Gastroesophageal sphincter (tissue), 4 donors: ENCODE data around the gene NAT9. TPM values are rescaled to one million over a fixed set of nuclear protein-coding genes. Genes with fewer than 3 reads are reported as not detected.

Experiments used
- ATAC-seq: fragments of 150-250 bp; one replicate; pipeline ENCODE4 v1.9.1; 2016; ENCODE audit warnings: mild to moderate bottlenecking, moderate library complexity
- H3K27ac ChIP-seq, 4 donors: fragments of 200-600 bp; sonication (generic) in 3 of 4; 1 replicate in 3 of 4; 2 replicates in 1 of 4; pipeline ENCODE4 v1.5.1; 2016 to 2019
- H3K27me3 ChIP-seq: fragments of 200-600 bp; sonication (generic); one replicate; pipeline ENCODE4 v1.5.1; 2019
- H3K36me3 ChIP-seq, 2 donors: fragments of 200-600 bp; sonication (generic); one replicate each; pipeline ENCODE4 v1.5.1; 2019; ENCODE audit warnings: control low read depth in 1 of 2
- H3K4me1 ChIP-seq, 3 donors: fragments of 200-600 bp; sonication (generic); 1 replicate in 2 of 3; 2 replicates in 1 of 3; pipeline ENCODE4 v1.5.1; 2016 to 2019; ENCODE audit warnings: control low read depth in 2 of 3
- H3K4me3 ChIP-seq, 2 donors: fragments of 200-600 bp; sonication (generic); one replicate each; pipeline ENCODE4 v1.5.1; 2019; ENCODE audit warnings: mild to moderate bottlenecking in 1 of 2, moderate library complexity in 1 of 2
- H3K9me3 ChIP-seq, 3 donors: fragments of 200-600 bp; sonication (generic); one replicate each; pipeline ENCODE4 v1.5.1; 2017 to 2019; ENCODE audit warnings: control low read depth in 2 of 3
- EP300 ChIP-seq: sonication (generic); formaldehyde crosslinking; IDR thresholded peaks from one replicate; pipeline ENCODE4 v1.6.1; 2017; ENCODE audit warnings: antibody characterized with exemption, mild to moderate bottlenecking
- POLR2A ChIP-seq, 2 donors: fragments of 450-650 bp; IDR thresholded peaks; one replicate each; pipeline ENCODE4 v1.6.1; 2017; ENCODE audit warnings: antibody characterized with exemption in 2 of 2, mild to moderate bottlenecking in 2 of 2, moderate library complexity in 1 of 2
- POLR2AphosphoS5 ChIP-seq: sonication (generic); formaldehyde crosslinking; IDR thresholded peaks from one replicate; pipeline ENCODE4 v1.6.1; 2017; ENCODE audit warnings: antibody characterized with exemption
- WGBS, 2 donors: methylation state at CpG; one replicate each; pipeline ENCODE4 v1.1.5; 2018; ENCODE audit warnings: low coverage in 1 of 2; 5-methylcytosine and 5-hydroxymethylcytosine counted together
- total RNA-seq, 4 donors: library from RNA; depleted of rRNA; stranded (reverse); fragments of >200 nt; gene quantifications; one replicate each; pipeline ENCODE4 v1.1.0, GENCODE V29; 2016
- TF ChIP-seq, protein P1 (sequence below), 4 experiments: fragments of 200-600 bp in 2 of 4; fragments of 450-650 bp in 2 of 4; sonication (generic) in 1 of 4; IDR thresholded peaks; one replicate each; pipeline ENCODE4 v1.5.1; 2017 to 2019; ENCODE audit warnings: antibody characterized with exemption in 4 of 4, mild to moderate bottlenecking in 2 of 4, moderate library complexity in 2 of 4

Gene NAT9
- total RNA-seq, 4 donors from 2014 or later, result 21.7 to 34.7 (median 26.3) TPM

DNA sequence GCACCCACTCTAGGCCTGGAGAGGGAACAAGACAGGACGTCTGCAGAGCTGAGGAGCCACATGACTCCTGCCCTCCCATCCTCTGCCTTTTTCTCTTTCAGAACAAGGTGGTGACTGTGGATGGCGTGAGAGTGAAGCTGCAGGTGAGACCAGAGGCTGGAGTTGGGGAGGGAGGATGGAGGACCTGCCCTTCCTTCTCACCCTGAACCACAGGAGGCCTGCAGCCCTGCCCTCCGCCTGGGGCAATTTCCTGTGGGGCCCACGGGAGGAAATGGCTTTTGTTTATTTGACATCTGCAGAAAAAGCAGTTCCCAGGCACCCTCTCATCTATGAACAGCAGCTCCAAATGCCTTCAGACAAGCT is 34.0 kb downstream of the NAT9 start:
- TF ChIP-seq, protein P1, sequence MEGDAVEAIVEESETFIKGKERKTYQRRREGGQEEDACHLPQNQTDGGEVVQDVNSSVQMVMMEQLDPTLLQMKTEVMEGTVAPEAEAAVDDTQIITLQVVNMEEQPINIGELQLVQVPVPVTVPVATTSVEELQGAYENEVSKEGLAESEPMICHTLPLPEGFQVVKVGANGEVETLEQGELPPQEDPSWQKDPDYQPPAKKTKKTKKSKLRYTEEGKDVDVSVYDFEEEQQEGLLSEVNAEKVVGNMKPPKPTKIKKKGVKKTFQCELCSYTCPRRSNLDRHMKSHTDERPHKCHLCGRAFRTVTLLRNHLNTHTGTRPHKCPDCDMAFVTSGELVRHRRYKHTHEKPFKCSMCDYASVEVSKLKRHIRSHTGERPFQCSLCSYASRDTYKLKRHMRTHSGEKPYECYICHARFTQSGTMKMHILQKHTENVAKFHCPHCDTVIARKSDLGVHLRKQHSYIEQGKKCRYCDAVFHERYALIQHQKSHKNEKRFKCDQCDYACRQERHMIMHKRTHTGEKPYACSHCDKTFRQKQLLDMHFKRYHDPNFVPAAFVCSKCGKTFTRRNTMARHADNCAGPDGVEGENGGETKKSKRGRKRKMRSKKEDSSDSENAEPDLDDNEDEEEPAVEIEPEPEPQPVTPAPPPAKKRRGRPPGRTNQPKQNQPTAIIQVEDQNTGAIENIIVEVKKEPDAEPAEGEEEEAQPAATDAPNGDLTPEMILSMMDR (IDR thresholded peaks at IDR 0.05), result no peak
- no peak for ATAC-seq
- Histone ChIP-seq H3K9me3 (no peaks in the 10 kb centered on the region), H3K36me3 (no peaks in the 10 kb centered on the region), H3K27ac (no peak overlapping the region), H3K4me3 (no peak overlapping the region), H3K4me1 (peaks cover 0 to 45% (median 5%) of the 10 kb centered on the region in 3 donors), H3K27me3 (peaks cover 76% of the 10 kb centered on the region)
- 48% methylated on average over 2 of the region's 4 CpGs; no CpG with 5 or more reads in 1 of the 2 donors for WGBS, 2 donors

DNA sequence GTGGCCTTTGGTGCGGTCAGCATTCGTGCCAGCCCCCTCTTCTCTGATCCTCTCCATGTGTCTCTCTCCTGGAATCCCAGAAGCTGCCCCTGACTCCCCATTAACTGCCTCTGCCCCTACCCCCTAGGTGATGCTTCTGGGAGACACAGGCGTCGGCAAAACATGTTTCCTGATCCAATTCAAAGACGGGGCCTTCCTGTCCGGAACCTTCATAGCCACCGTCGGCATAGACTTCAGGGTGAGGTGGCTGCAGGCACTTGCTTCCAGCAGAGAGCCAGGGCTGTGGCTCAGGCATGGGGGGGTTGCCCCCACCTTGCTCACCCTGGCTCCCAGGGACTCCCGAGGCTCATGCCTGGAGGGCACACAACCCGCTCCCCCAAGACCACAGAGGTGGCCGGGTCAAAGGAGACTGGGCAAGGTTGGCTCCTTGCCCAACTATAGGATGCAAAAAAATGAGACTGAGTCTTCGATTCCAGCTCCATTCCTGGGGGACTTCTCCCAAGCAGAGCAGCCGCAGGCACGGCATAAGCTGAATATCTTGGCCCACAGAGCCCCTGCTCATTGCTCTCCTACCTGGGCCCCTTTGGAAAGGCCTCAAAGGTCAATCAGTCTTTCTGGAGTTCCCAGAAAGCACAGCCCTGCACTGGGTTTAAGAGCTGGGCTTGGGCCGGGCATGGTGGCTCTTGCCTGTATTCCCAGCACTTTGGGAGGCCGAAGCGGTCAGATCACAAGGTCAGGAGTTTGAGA is 35.3 kb downstream of the NAT9 start:
- H3K9me3 ChIP-seq, result no peaks in the 10 kb centered on the region
- H3K27me3 ChIP-seq, result peaks cover 78% of the 10 kb centered on the region
- 60 to 68% methylated on average over 2 to 5 of the region's 17 CpGs for WGBS, 2 donors
- no peak overlapping the region for H3K4me3 ChIP-seq
- no peak for TF ChIP-seq POLR2AphosphoS5
- TF ChIP-seq, protein P1 (IDR thresholded peaks at IDR 0.05), result no peak
- no peak for TF ChIP-seq POLR2A (IDR thresholded peaks at IDR 0.05)
- no peak for TF ChIP-seq EP300
- ATAC-seq, result no peak
- H3K4me1 ChIP-seq, result peaks cover 0 to 44% (median 8%) of the 10 kb centered on the region in 3 donors
- H3K27ac ChIP-seq, result no peak overlapping the region
- no peaks in the 10 kb centered on the region for H3K36me3 ChIP-seq

DNA sequence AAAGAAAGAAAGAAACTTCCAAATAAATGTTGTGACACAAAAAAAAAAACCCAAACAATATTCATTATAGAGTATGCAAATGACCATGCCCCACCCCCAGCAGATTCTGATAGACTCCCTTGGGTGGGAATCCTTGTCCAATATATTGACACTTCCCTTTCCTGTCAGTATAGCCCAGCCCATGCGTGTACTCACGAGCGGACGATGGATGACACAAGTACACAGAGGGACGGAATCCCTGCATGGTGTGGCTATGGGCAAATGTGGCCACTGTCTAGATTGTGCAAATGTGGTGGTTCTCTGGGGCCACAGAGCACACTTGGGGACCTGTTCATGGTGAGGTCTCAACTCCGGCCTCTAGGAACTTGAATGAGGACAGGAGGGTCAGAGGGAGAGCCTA is 36.0 kb downstream of the NAT9 start:
- peaks cover 0 to 40% (median 8%) of the 10 kb centered on the region in 3 donors for H3K4me1 ChIP-seq
- H3K9me3 ChIP-seq, result no peaks in the 10 kb centered on the region
- H3K27me3 ChIP-seq, result peaks cover 84% of the 10 kb centered on the region
- WGBS, 2 donors, result 71 to 87% methylated on average over 5 to 6 of the region's 6 CpGs
- no peak for ATAC-seq
- no peak overlapping the region for H3K27ac ChIP-seq
- H3K36me3 ChIP-seq, result no peaks in the 10 kb centered on the region
- TF ChIP-seq POLR2AphosphoS5 (no peak), EP300 (no peak), POLR2A (IDR thresholded peaks at IDR 0.05) (no peak)
- TF ChIP-seq, protein P1 (IDR thresholded peaks at IDR 0.05), result no peak
- H3K4me3 ChIP-seq, result no peak overlapping the region

DNA sequence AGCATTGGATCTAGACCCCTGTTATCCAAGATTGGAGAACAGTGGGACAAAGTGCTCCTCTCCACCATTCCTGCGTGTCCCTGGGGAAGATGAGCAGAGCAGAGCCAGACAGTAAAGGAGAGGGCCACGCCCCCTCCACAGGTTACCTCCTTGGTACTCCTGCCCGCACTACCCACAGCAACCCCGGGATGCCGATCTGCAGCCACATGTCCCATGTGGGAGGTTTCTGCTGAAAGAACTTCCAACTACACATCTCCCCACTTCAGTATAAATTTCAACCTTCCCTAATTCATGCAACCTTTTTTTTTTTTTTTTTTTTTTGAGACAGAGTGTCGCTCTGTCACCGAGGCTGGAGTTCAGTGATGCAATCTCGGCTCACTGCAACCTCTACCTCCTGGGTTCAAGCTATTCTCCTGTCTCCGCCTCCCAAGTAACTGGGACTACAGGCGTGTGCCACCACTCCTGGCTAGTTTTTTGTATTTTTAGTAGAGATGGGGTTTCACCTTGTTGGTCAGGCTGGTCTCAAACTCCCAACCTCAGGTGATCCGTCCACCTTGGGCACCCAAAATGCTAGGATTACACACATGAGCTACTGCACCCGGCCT is 36.8 kb downstream of the NAT9 start:
- no peak overlapping the region for H3K27ac ChIP-seq
- H3K9me3 ChIP-seq, result no peaks in the 10 kb centered on the region
- WGBS, 2 donors, result 78 to 93% methylated on average over 5 to 12 of the region's 12 CpGs
- no peaks in the 10 kb centered on the region for H3K36me3 ChIP-seq
- no peak overlapping the region for H3K4me3 ChIP-seq
- peaks cover 0 to 32% (median 8%) of the 10 kb centered on the region in 3 donors for H3K4me1 ChIP-seq
- TF ChIP-seq POLR2AphosphoS5, result no peak
- TF ChIP-seq EP300, result no peak
- no peak for TF ChIP-seq POLR2A (IDR thresholded peaks at IDR 0.05)
- TF ChIP-seq, protein P1 (IDR thresholded peaks at IDR 0.05), result no peak
- no peak for ATAC-seq
- H3K27me3 ChIP-seq, result peaks cover 88% of the 10 kb centered on the region
